CD4-positive, alpha-beta T cell treated with Interleukin-2 at 100 ng/mL for 4 hours (primary cell): Measurements from ENCODE around the gene SYT7.
"Not testable (repeated sequence)": the region's sequence is repeated elsewhere in the genome, so short reads cannot be mapped to it uniquely, and the experiment has no call there.

Source experiments
- DNase-seq: peaks from one replicate; pipeline ENCODE4 v3.0.0-alpha.2; 2020; ENCODE audit warnings: low spot score

Gene SYT7

GRCh38 chr11:61497473-61497872, 83.4 kb downstream of the SYT7 start:
- no peak for DNase-seq

- DNase-seq: no peak
Measured at GRCh38 chr11:61496602-61497400, 84.1 kb downstream of the SYT7 start.

GRCh38 chr11:61495801-61496601, 84.9 kb downstream of the SYT7 start:
- DNase-seq: no peak

DNA sequence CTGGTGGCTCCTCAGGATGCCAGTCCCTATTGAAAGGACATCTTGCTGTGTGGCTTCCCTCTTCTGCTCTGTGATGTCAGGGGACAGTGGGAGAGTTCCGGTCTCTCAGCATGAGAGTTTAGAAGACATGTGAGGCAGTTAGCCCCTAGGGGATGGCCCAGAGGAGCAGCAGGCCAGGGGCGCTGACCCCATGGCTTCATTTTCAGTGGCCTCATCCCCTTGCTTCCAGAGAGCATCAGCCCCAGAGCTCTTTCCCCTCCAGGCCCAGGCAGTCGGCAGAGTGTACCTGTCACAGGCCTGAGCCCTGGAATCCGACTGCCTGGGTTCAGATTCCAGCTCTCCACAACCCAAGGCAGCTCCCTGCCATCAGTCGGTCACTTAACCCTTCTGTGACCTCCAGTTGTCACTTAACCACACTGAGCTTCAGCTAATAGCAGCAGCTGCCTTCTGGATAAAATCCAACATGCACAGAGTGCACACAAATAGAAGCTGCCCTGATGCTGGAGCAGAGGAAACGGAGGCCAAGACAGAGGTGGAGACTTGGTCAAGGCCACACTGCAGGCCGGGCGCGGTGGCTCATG, 86.4 kb downstream of the SYT7 start:
- no peak for DNase-seq

GRCh38 chr11:61491736-61492395, 89.0 kb downstream of the SYT7 start:
- no peak for DNase-seq

DNA sequence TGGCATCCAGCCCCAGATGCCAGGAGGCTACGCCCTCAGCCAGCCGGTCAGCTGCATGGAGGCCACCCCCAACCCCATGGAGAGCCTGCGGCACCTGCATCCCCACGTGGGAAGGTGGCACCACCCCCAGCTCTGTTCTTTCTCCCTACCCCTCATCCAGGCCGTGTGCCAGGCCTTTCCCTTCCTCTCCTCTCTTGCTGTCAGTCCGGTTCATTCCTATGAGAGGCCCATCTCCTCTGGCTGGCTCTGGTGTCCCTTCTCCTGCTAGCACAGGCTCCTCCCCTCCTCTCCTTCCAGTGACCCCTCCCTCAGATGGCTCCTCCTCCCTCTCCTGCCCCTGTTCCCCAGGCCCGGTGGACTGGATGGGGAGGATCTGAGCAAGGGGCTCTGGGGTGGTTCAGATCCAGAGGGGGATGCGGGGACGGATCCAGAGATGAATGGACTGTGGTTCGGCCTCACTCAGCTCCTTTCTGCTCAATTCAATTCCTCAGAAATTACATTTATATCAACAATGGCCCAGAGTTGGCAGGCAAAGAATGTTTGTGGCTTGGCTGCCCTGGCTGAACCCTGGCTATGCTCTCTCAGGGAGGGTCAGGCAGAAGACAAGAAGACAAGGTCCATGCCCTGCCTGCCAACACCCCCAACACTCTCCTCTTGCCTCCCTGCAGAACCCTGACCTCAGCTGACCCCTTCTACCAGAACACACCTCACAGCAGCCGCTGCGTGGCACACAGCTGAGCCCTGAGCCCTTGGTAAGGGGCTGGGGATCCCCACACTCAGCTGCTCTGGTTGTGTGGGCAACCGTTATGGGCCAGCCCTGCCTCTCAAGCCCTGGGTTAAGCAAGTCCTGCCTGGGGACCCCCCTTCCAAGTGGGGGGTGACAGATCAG, 90.8 kb downstream of the SYT7 start:
- DNase-seq: no peak

GRCh38 chr11:61488651-61489291, 92.1 kb downstream of the SYT7 start:
- no peak for DNase-seq

- DNase-seq: no peak
Measured at GRCh38 chr11:61487342-61488025, 93.4 kb downstream of the SYT7 start.

DNA sequence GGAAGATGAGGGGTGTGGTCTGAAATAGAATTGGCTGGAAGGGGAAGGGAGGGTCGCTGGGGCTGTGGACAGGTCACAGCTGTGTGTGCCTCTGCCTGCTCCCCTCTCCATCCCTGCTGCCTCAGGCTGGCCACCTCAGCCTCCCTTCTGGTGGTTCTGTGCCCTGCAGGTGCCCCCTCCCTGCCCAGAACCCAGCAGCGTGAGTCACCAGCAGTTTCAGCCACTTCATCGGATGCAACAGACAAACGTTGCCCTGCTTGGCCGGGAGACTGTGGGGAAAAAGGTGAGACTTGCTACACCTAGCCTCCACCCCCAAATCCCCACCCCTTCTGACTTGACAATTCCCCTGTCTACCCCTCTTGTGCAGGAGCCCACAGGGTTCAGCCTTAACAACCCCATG, 94.1 kb downstream of the SYT7 start:
- DNase-seq: no peak

DNA sequence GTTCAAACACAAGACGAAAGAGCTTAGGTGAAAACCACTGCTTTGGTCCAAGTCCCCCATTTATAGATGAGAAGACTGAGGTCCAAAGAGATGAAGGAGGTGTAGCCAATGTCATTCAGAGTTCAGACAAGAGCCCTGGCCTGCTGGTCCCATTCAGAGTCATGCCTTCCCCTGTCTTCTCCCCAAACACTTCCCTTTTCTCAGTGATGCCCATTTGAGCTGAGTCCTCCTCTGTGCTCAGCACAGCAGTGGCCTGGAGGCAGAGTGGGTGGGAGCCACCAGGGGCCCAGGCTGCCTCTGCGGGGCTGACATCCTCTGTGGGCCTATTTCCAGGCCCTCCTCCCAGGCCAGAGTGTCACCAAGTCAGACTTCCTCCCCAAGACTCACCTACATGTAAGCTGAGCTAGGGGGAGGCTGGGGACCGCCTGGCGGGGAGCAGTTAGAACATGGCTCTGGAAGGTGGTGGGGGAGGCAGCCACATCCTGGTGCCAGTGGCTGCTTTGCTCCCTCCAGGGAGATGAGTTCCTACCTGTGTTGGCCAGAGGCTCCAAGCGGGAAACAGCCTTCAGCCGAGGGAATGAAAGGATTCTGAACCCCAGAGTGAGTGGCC, 94.8 kb downstream of the SYT7 start:
- no peak for DNase-seq

GRCh38 chr11:61485080-61485479, 95.8 kb downstream of the SYT7 start:
- no peak for DNase-seq

DNA sequence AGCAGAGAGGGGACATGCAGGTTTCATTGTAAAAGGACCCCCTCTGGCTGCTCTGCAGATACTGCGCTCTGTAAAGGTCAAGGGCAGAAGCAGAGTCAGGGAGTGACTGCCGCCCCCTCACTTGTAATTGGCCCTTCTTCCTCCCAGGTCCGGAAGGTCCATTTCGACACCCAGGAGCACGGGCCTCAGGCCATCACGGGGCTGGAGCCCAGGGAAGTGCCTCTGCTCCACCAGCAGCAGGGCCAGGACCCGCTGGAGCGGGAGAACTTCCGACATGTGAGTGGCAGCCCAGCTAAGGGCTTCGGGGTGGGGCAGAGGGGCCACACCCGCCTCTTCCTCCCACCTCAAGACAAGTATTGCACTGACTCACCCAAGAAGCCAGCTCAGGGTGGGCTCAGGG, 96.3 kb downstream of the SYT7 start:
- no peak for DNase-seq

DNA sequence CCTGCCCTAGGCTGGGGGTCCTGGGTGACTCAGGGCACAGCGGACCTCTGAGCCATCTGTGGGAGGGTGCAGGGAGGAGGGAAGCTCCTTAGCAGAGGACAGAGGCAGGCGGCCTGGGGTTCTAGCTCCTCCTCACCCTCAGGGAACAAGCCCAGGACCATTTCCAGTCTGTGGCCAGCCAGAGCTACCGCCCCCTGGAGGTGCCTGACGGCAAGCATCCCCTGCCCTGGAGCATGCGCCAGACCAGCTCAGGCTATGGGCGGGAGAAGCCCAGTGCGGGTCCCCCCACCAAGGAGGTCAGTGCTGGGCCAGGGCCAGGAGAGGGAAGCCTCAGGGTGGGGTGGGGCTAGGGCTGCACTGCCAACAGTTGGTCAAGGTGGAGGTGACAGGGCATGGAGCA, 98.4 kb downstream of the SYT7 start:
- DNase-seq: no peak

DNA sequence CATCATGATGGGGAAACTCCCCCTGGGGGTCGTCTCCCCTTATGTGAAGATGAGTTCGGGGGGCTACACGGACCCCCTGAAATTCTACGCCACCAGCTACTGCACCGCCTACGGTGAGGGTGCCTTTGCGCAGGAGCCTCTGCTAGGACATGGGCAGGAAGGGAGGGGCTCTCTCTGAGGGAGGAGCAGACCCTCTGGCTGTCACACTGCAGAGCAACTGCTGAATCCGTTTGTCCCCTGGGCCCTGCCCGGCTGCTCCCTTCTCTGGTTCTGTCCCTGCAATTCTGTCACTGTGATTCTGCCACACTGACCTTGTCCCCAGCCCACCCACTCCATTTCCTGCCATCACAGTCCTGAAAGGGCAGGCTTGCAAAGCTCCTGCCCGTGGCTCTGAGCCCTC, 99.1 kb downstream of the SYT7 start:
- DNase-seq: no peak

DNA sequence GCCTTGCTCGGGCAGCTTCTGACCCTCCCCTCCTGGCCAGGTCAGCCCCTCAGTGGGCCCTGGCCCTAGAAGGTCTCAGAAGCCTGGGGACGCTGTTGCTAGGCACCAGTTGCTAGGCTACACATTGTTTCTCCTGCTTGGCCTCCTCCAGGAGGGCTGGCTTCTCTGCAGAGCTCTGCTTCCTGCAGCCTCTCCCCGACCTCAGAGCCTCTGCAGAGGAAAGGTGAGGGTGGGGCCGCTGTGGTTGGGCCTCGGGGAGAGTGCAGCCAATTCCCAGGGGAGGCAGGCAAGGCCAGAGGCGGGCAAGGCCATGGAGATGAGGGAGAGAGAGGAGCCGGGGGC, 99.9 kb downstream of the SYT7 start:
- DNase-seq: no peak

DNA sequence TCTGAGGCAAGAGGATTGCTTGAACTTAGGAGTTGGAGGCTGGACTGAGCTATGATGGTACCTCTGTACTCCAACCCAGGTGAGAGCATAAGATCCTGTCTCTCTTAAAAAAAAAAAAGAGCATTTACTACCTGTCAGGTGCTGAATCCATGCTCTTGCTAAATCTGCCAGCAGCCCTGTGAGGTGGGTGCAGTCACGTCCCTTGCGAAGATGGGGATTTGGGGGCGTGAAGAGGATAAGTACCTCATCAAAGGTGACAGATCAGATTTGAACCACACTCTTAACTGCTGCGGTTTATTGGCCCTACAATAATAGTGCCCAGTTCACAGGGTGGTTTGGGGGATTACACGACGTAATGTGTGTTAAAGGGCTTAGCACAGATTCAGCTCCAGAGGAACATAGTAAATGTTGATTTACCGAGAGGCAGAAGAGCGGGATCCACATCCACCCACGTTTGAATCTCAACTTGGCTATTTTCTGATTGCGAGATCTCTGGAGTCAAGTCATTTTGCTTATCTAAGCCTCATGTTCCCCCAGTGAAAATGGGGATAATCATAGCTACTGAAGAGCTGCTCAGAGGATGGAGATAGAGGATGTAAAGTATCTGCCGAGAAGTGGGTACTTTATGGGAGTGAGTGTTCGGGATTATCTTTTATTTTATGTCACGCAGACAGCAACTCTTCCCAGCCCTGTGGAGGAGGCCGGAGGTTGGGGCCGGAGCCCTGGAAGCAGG, 100.4 kb downstream of the SYT7 start:
- no peak for DNase-seq

DNA sequence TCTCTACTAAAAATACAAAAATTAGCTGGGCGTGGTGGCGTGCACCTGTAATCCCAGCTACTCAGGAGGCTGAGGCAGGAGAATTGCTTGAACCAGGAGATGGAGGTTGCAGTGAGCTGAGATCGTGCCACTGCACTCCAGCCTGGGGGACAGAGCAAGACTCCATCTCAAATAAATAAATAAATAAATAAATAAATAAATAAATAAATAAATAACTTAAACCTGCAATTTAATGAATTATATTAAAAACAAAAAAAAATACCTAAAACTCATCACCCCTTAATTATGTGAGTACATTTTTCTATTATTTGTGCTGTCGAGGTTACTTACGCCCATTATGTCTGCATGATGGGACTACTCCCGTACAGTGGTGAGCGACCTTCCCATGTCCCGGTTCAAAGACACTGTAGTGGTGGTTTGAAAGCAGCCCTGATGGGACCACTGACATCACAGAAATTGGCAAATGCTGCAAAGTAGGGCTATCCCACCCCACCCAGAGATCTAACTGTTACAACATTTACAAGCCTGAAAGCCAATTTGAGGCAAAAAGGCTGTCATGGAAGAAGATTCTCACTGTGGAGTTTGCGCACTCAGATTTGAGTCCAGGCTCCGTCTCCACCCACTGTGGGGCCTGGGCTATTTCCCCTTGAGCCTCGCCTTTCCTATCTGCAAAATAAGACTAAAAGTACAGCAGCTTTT, 101.4 kb downstream of the SYT7 start:
- DNase-seq: not testable (repeated sequence)

DNA sequence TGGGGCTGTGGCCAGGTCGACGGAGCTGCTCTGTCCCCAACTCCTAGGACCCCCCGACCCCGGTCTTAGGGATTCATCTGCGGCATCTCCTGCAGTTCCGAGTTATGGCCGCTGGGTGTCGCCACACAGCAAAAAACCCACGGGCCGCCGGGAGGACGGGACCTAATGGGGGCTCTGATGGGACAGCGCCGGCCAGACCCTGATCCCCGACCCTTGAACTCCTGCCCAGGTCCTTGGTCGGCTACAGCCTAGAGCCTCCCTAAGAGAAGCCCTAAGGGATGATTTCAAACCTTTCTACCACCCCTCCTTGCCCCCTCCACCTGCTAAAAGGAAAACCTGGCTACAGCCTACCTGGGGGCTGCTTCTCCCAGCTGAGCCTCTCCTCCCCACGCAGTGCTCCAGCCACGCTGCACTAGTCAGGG, 103.1 kb downstream of the SYT7 start:
- peak; percentile 51 for DNase-seq

- DNase-seq: no peak
Measured at GRCh38 chr11:61477126-61477525, 103.8 kb downstream of the SYT7 start.
